Cerebellar nuclear complex (tissue), 1 donor: ENCODE results near the gene ATP9B.

ENCODE experiments used
- DNase-seq, 2 experiments: peaks; one replicate each; lab custom pipeline; 2025; lab: John Stamatoyannopoulos, UW

The ATP9B gene

GRCh38 chr18:79410731-79411613 lies 341.8 kb downstream of the ATP9B start:
- DNase-seq: no peak

- no peak for DNase-seq
These were observed 342.7 kb downstream of the ATP9B start for GRCh38 chr18:79411614-79412526.

- no peak for DNase-seq
These were observed 343.8 kb downstream of the ATP9B start for GRCh38 chr18:79413025-79413424.

- DNase-seq: no peak
These were observed 344.2 kb downstream of the ATP9B start for GRCh38 chr18:79413426-79413825.

- DNase-seq: no peak
These were observed 344.7 kb downstream of the ATP9B start for GRCh38 chr18:79413901-79414300.

- no peak for DNase-seq
These were observed 347.0 kb downstream of the ATP9B start for GRCh38 chr18:79416022-79416676.

GRCh38 chr18:79416677-79417052 lies 347.5 kb downstream of the ATP9B start:
- no peak for DNase-seq

GRCh38 chr18:79418236-79418635 lies 349.0 kb downstream of the ATP9B start:
- no peak for DNase-seq

GRCh38 chr18:79418642-79419041 lies 349.4 kb downstream of the ATP9B start:
- DNase-seq: no peak

- no peak for DNase-seq
These were observed 351.0 kb downstream of the ATP9B start for GRCh38 chr18:79420033-79420745.

- no peak for DNase-seq
These were observed 352.2 kb downstream of the ATP9B start for GRCh38 chr18:79421275-79421857.

- DNase-seq: no peak
These were observed 353.0 kb downstream of the ATP9B start for GRCh38 chr18:79422022-79422782.

- no peak for DNase-seq
These were observed 353.6 kb downstream of the ATP9B start for GRCh38 chr18:79422783-79423165.

GRCh38 chr18:79423211-79424007 lies 354.2 kb downstream of the ATP9B start:
- no peak for DNase-seq

- no peak for DNase-seq
These were observed 354.9 kb downstream of the ATP9B start for GRCh38 chr18:79424008-79424565.

GRCh38 chr18:79424880-79425568 lies 355.8 kb downstream of the ATP9B start:
- no peak for DNase-seq

GRCh38 chr18:79425569-79425886 lies 356.3 kb downstream of the ATP9B start:
- DNase-seq: no peak

- DNase-seq: no peak
These were observed 357.4 kb downstream of the ATP9B start for GRCh38 chr18:79426376-79427300.
